Measurements from ENCODE around the gene BIRC6. TPM values are rescaled to one million over a fixed set of nuclear protein-coding genes. Genes with fewer than 3 reads are reported as not detected.
A peak's percentile ranks its signal among the peaks of the same experiment; 100 is the strongest.
"Not testable (repeated sequence)": the region's sequence is repeated elsewhere in the genome, so short reads cannot be mapped to it uniquely, and the experiment has no call there.

BIRC6 gene
- total RNA-seq, 1 experiment from 2014 or later, result 35.1 TPM

DNA sequence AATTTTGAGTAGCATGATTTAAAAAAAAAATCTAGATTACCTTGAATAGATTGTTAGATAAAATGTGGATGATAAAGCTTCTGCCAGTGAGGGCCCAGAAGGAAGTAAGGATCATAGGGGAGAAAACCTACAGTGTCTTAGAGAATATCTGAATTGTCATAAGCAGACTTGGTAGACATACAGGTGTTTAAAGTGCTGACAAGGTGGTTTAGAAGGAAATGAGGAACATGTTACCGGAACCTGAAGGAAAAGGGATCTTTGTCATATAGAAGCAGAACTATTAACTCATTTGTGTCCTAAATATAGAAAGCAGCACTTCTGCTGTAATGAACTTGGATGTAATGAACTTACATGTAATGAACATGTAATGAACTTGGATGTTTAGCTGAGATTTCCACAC, 176.1 kb downstream of the BIRC6 start:
- Histone ChIP-seq H3K4me3 (ENCODE audit: insufficient read depth, low read depth, low read length) (no peak overlapping the region), H3K36me3 (replicated peaks; ENCODE audit: control insufficient read depth, insufficient read depth, low read length) (peaks cover 3% of the 10 kb centered on the region; the same call in 1 of the 2 replicates), H3K27me3 (ENCODE audit: control insufficient read depth, insufficient read depth, low read length) (no peaks in the 10 kb centered on the region)
- no peak for DNase-seq

DNA sequence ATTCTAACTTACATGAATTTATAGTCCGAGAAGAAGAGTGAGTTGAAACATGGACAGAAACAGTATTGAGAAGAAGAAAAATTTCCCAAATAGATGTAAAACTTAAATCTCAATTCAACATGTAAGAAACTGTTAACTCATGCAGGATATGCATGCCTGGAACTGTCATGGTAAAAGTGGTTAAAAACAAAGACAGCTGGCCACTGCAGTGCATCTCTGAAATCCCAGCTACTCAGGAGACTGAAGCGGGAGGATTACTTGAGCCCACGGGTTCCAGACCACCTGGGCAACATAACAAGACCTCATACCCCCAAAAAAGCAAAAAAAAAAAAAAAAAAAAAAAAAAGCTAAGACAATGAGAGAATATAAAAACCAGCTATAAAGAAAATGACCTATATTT, 178.0 kb downstream of the BIRC6 start:
- DNase-seq, result no peak
- Histone ChIP-seq H3K27me3 (ENCODE audit: control insufficient read depth, insufficient read depth, low read length) (no peaks in the 10 kb centered on the region), H3K4me3 (ENCODE audit: insufficient read depth, low read depth, low read length) (no peak overlapping the region), H3K36me3 (replicated peaks; ENCODE audit: control insufficient read depth, insufficient read depth, low read length) (peaks cover 3% of the 10 kb centered on the region; the same call in 1 of the 2 replicates)

DNA sequence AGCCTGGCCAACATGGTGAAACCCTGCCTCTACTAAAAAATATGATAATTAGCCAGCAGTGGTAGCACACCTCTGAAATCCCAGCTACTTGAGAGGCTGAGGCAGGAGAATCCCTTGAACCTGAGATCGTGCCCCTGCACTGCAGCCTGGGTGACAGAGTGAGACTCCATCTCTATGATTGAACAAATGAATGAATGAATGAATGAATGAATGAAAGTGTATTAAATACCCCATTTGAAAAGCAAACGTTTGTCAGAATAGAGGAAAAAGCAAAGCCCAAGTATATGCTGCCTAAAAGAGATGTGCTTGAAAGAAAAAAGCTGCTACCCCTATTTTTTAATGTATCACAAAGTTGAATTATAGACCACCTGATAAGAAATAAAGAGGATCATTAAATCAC, 181.9 kb downstream of the BIRC6 start:
- no peak for DNase-seq
- H3K27me3 ChIP-seq (ENCODE audit: control insufficient read depth, insufficient read depth, low read length), result no peaks in the 10 kb centered on the region

DNA sequence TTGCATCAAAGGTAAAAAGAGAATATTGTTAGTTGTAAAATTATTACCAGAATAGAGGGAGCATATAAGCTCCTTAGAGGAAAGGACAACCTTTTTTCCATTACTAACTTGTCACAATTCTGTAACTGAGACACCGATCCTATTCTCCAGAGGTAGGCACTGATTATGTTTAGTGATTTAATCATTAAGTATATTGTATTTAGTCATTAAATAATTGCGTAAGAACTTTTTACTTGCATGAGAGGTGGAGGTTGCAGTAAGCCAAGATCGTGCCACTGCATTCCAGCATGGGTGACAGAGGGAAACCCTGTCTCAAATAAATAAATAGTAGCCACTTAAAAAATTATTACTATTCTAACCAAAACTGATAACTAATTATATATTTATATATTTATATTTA, 195.7 kb downstream of the BIRC6 start:
- not testable (repeated sequence) for DNase-seq

More for the DNA sequence above, 181.9 kb downstream of the BIRC6 start:
- Histone ChIP-seq H3K4me3 (ENCODE audit: insufficient read depth, low read depth, low read length) (no peak overlapping the region), H3K36me3 (replicated peaks; ENCODE audit: control insufficient read depth, insufficient read depth, low read length) (peaks cover 1% of the 10 kb centered on the region; the same call in 1 of the 2 replicates)

DNA sequence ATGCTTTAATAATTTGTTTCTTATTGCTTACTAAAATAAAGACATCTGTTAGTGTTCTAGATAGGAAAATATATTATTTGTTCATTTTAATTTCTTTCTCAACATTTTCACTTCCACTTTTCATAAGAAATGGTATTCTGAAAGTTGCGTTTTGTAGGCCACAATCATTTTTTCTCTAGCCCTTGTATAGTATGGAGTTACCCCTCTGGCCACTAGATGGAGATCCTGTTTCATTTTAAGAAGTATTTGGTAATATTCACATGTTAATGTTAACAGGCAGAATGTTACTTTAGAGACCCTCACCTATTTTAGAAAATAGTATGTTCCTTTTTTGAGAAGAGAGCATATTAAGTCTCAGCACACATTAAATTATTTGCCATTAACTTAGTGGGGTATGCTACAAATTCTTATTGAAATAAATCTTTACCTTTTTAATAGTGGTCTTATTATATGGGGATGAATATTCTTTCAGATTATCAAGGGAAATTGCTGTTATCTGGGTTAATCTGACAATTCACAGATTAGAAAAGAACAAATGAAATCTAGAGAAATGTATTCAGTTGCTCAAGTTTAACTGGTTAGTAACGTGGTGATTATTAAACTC, 197.1 kb downstream of the BIRC6 start:
- Histone ChIP-seq H3K4me3 (ENCODE audit: insufficient read depth, low read depth, low read length) (no peak overlapping the region), H3K27me3 (ENCODE audit: control insufficient read depth, insufficient read depth, low read length) (no peaks in the 10 kb centered on the region), H3K36me3 (replicated peaks; ENCODE audit: control insufficient read depth, insufficient read depth, low read length) (no peaks in the 10 kb centered on the region; the same call in 1 of the 2 replicates)
- DNase-seq, result peak; percentile 19

More for the DNA sequence above, 195.7 kb downstream of the BIRC6 start:
- H3K4me3 ChIP-seq (ENCODE audit: insufficient read depth, low read depth, low read length); H3K27me3 ChIP-seq (ENCODE audit: control insufficient read depth, insufficient read depth, low read length); H3K36me3 ChIP-seq (replicated peaks; ENCODE audit: control insufficient read depth, insufficient read depth, low read length): not testable (repeated sequence)

DNA sequence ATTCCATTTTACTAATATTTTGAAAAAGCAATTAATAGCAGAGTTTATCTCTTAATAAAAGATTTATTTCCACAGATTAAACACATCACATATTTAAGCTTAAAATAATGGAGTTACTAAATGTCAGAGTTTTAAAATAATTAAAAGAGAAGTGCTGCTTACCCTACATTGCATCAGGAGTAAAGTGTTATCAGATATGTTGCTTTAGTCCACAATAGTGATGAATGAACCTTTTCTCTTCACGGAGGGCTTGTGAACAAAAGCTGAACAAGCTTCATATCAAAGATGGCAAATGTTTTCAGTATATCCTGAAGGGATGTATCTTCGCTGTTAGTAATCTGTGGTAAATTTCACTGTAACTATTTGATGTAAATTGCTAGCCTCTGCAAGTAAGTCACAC, 201.7 kb downstream of the BIRC6 start:
- H3K36me3 ChIP-seq (replicated peaks; ENCODE audit: control insufficient read depth, insufficient read depth, low read length), result no peaks in the 10 kb centered on the region; the same call in none of the 2 replicates
- H3K27me3 ChIP-seq (ENCODE audit: control insufficient read depth, insufficient read depth, low read length), result no peaks in the 10 kb centered on the region
- DNase-seq, result no peak
- no peak overlapping the region for H3K4me3 ChIP-seq (ENCODE audit: insufficient read depth, low read depth, low read length)

DNA sequence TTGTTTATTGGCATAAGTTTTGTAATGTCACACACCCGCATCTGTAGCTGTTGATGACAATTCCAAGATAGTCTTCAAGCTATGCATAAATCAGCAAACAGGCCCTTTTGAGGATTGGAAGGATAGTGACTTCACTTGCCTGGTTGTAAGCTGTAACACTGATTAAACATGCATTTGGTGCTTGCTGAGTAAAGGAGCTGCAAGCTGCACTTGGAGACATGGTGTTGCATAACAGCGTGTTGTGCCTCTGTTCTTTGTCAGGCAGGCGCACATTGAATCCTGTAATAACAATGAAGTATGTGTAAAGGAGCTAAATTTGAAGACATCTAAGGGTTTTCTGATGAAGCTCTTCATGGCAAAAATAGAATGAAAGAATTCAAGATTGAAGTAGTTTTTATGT, 202.3 kb downstream of the BIRC6 start:
- DNase-seq, result no peak
- Histone ChIP-seq H3K36me3 (replicated peaks; ENCODE audit: control insufficient read depth, insufficient read depth, low read length) (no peaks in the 10 kb centered on the region; the same call in none of the 2 replicates), H3K27me3 (ENCODE audit: control insufficient read depth, insufficient read depth, low read length) (no peaks in the 10 kb centered on the region), H3K4me3 (ENCODE audit: insufficient read depth, low read depth, low read length) (no peak overlapping the region)

DNA sequence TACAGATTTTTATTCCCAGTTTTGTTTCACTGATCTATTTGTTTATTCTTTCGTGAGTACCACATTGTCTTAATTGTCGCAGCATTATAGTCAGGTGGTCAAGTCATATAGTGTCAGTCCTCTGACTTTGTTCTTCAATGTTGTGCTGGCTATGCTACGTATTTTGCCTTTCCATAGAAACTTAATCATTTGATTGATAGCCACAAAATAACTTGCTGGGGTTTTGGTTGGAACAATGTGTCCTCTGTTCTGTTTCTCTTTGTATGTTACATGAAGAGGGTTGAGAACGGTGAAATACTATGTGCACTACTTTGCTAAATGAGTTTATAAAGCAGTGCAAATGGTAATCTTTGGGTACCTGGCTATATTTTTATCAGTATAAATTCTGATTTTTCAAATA, 206.1 kb downstream of the BIRC6 start:
- no peaks in the 10 kb centered on the region for H3K27me3 ChIP-seq (ENCODE audit: control insufficient read depth, insufficient read depth, low read length)

DNA sequence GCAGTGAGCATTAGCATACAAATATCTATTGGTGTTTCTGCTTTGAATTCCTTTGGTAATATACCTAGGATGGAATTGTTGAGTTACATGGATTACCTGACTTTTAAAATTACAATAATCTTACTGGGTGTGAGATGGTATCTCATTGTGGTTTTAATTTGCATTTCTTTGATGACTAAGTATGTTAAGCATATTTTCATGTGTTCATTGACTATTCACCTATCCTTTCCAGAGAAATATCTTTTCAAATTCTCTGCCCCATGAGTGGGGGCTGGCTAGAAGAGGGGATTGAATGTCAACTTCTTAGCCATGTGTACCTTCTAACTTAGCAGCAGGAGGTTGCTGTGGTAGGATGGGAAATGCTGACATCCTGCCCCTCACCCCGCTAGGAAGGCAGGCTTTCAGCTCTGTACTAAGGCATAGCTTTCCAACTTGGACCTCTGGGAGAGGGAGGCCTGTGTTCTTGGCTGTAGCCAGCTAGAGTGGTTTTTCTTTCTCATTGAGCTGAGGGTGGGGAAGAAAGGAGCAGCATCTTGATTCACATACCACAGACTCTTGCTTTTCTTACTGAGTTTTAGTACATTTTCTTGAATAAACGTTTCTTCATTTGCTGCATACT, 207.7 kb downstream of the BIRC6 start:
- no peaks in the 10 kb centered on the region for H3K27me3 ChIP-seq (ENCODE audit: control insufficient read depth, insufficient read depth, low read length)
- peak; percentile 11 for DNase-seq
- no peaks in the 10 kb centered on the region; the same call in 1 of the 2 replicates for H3K36me3 ChIP-seq (replicated peaks; ENCODE audit: control insufficient read depth, insufficient read depth, low read length)
- H3K4me3 ChIP-seq (ENCODE audit: insufficient read depth, low read depth, low read length), result no peak overlapping the region

More for the DNA sequence above, 206.1 kb downstream of the BIRC6 start:
- DNase-seq, result no peak
- Histone ChIP-seq H3K4me3 (ENCODE audit: insufficient read depth, low read depth, low read length) (no peak overlapping the region), H3K36me3 (replicated peaks; ENCODE audit: control insufficient read depth, insufficient read depth, low read length) (no peaks in the 10 kb centered on the region; the same call in 1 of the 2 replicates)

DNA sequence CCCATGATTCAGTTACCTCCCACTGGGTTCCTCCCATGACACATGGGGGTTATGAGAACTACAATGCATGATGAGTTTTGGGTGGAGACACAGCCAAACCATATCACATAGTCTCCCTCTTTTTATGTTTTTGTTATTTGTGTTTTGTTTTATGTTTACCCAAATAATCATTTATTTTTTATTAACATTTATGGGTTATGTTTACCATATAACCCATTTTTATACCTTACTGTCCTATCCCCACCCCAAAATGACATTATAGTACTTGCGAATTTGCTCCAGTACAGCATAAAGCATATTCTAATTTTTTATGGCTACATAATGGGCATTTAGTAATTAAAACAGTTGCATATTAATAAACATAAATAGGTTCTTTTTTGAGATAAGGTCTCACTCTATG, 209.1 kb downstream of the BIRC6 start:
- Histone ChIP-seq H3K27me3 (ENCODE audit: control insufficient read depth, insufficient read depth, low read length) (no peaks in the 10 kb centered on the region), H3K4me3 (ENCODE audit: insufficient read depth, low read depth, low read length) (no peak overlapping the region), H3K36me3 (replicated peaks; ENCODE audit: control insufficient read depth, insufficient read depth, low read length) (no peaks in the 10 kb centered on the region; the same call in 1 of the 2 replicates)
- no peak for DNase-seq

DNA sequence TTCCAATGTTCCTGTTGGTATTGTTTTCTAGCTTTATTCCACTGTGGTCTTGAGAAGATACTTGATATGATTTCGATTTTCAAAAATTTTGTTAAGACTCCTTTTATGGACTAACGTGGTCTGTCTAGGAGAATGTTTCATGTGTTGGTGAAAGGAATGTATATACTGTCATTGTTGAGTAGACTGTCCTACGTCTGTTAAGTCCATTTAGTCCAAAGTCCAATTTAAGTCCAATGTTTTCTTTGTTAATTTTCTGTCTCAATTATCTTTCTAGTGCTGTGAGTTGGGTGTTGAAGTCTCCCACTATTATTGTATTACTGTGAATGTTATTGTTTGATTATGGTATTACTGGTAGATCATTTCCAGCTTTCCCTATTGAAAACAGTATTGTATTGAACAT, 215.2 kb downstream of the BIRC6 start:
- Histone ChIP-seq H3K27me3 (ENCODE audit: control insufficient read depth, insufficient read depth, low read length) (no peaks in the 10 kb centered on the region), H3K4me3 (ENCODE audit: insufficient read depth, low read depth, low read length) (no peak overlapping the region), H3K36me3 (replicated peaks; ENCODE audit: control insufficient read depth, insufficient read depth, low read length) (no peaks in the 10 kb centered on the region; the same call in 1 of the 2 replicates)
- DNase-seq, result no peak

DNA sequence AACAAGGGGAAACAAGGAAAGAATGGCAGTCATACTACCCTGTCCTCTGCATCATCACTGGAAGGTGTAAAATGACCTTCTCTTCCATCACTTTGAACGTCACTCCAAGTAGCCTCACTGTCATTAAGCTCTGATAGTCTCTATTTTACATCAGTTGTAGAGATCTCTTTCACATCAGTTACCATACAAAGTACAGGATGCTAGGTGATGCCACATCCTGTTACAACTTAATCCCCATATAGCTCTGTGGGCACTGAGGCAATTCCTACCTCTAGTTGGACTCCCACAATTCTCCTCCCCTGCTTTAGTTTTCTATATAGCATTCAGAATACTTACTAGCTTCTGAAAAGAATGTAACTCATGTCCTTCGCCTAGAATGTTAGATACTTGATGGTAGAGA, 215.9 kb downstream of the BIRC6 start:
- Histone ChIP-seq H3K4me3 (ENCODE audit: insufficient read depth, low read depth, low read length) (no peak overlapping the region), H3K27me3 (ENCODE audit: control insufficient read depth, insufficient read depth, low read length) (no peaks in the 10 kb centered on the region), H3K36me3 (replicated peaks; ENCODE audit: control insufficient read depth, insufficient read depth, low read length) (no peaks in the 10 kb centered on the region; the same call in 1 of the 2 replicates)
- no peak for DNase-seq

DNA sequence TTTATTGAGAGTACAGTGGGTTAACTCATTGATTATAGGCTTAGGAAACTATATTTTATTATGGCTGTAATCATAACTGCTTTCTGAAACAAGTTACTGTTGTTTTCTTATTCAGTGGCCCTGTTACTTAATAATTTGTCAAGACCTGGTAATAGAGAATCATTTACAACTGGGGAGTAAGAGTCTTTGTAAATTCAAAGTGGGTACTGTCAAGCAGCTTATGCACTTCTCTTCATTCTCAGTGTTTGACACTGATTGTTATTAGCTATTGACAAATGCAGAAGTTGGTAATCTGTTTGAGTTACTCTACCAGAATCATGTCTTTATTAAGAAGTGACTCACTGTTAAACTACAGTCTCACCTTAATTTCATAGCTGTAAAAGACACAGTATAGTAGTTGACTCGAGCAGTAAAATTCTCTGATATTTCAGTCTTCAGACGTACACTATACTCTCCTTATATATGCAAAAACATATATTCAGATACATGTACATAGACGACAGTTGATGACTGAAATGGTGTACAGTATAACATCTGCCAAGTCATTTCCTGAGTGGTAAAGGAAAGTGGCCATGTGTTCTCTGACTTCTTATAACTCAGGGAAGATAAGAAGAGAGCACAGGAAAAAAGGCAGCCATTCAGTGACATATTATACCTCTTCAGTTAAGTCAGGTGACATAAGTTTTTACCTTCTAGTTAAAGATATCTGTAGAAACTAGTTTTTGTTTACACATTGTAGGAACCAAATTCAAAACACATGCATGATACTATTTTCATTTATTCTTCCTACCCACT, 235.0 kb downstream of the BIRC6 start:
- no peak for DNase-seq
- Histone ChIP-seq H3K36me3 (replicated peaks; ENCODE audit: control insufficient read depth, insufficient read depth, low read length) (no peaks in the 10 kb centered on the region), H3K4me3 (ENCODE audit: insufficient read depth, low read depth, low read length) (no peak overlapping the region), H3K27me3 (ENCODE audit: control insufficient read depth, insufficient read depth, low read length) (no peaks in the 10 kb centered on the region)

DNA sequence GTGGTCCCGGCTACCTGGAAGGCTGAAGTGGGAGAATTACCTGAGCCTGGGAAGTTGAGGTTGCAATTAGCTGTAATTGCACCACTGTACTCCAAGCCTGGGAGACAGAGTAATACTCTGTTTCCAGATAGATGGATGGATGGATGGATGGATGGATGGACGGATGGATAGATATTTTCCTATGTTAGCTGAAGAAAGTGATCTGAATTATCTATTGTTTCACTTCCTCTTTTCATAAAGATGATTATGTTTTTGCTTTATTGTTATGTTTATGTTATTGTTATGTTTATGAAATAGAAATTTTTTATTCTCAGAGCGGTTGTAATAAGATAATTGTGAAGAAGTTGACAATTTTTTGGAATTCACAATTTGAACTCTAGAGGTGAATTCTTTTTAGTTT, 237.8 kb downstream of the BIRC6 start:
- Histone ChIP-seq H3K27me3 (ENCODE audit: control insufficient read depth, insufficient read depth, low read length) (no peaks in the 10 kb centered on the region), H3K36me3 (replicated peaks; ENCODE audit: control insufficient read depth, insufficient read depth, low read length) (no peaks in the 10 kb centered on the region; the same call in 1 of the 2 replicates), H3K4me3 (ENCODE audit: insufficient read depth, low read depth, low read length) (no peak overlapping the region)
- DNase-seq, result no peak

DNA sequence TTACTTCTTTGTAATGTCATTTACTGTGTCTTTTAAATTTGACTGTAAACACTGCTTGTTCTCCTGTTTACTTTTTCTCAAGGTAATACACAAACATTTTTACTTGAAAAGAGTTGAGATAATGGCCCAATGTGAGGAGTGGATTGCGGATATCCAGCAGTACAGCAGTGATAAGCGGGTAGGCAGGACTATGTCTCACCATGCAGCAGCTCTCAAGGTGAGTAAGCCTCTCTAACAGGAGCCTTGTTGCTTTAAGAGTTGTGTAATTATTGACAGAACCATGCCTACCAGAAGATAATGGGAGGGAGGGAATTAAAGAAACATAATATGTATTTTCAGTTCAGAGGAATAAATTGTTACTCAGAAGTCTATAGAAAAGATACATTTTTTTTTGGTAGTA, 254.5 kb downstream of the BIRC6 start:
- Histone ChIP-seq H3K36me3 (replicated peaks; ENCODE audit: control insufficient read depth, insufficient read depth, low read length) (peaks cover 3% of the 10 kb centered on the region), H3K4me3 (ENCODE audit: insufficient read depth, low read depth, low read length) (no peak overlapping the region), H3K27me3 (ENCODE audit: control insufficient read depth, insufficient read depth, low read length) (no peaks in the 10 kb centered on the region)
- DNase-seq, result no peak
